WTC11 (cell line): Measurements from ENCODE around the gene TMED4. TPM values are rescaled to one million over a fixed set of nuclear protein-coding genes. Genes with fewer than 3 reads are reported as not detected.

Experiments
- ATAC-seq: fragments of 200-7000 bp; cut with Tn5 transposase; 2 replicates; pipeline ENCODE4 v1.10.0; 2021; ENCODE audit warnings: mild to moderate bottlenecking, moderate library complexity
- CTCF ChIA-PET: fragments of 300-600 bp; sonication (Branson Sonifier 250); formaldehyde crosslinking; loops from one replicate; lab custom pipeline; 2021; ENCODE audit warnings: antibody characterized with exemption; lab: Charles Lee
- POLR2A ChIA-PET: fragments of 350-600 bp; sonication (Branson Sonifier 250); formaldehyde crosslinking; loops from one replicate; lab custom pipeline; 2021; ENCODE audit warnings: antibody characterized with exemption; lab: Charles Lee
- DNase-seq: peaks from one replicate; pipeline ENCODE4 v3.0.0; 2021; ENCODE audit warnings: low spot score
- H3K27ac Mint-ChIP-seq: 2 replicates; pipeline ENCODE4 v1.8.0; 2021; ENCODE audit warnings: mixed read lengths
- H3K27me3 Mint-ChIP-seq: 2 replicates; pipeline ENCODE4 v1.8.0; 2021; ENCODE audit warnings: low read depth, mild to moderate bottlenecking, moderate library complexity, mixed read lengths
- H3K36me3 Mint-ChIP-seq: 2 replicates; pipeline ENCODE4 v1.8.0; 2021; ENCODE audit warnings: mixed read lengths
- H3K4me1 Mint-ChIP-seq: 2 replicates; pipeline ENCODE4 v1.8.0; 2022; ENCODE audit warnings: mixed read lengths
- H3K4me3 Mint-ChIP-seq: 2 replicates; pipeline ENCODE4 v1.8.0; 2021; ENCODE audit warnings: mild to moderate bottlenecking, moderate library complexity, mixed read lengths
- H3K9me3 Mint-ChIP-seq: 2 replicates; pipeline ENCODE4 v1.8.0; 2021; ENCODE audit warnings: mixed read lengths
- CREB1 ChIP-seq: sonication (generic); formaldehyde crosslinking; IDR thresholded peaks from 2 replicates; pipeline ENCODE4 v1.8.0; 2023; ENCODE audit warnings: mild to moderate bottlenecking, missing genetic modification reagents
- GTF2I ChIP-seq: fragments of 250-450 bp; sonication (Bioruptor Pico); conservative IDR thresholded peaks from 2 replicates; pipeline ENCODE4 v1.4.0; 2021; ENCODE audit warnings: mild to moderate bottlenecking
- JAZF1 ChIP-seq: fragments of 250-450 bp; sonication (Bioruptor Pico); IDR thresholded peaks from 2 replicates; pipeline ENCODE4 v1.9.0; 2021; ENCODE audit warnings: moderate library complexity, mild to moderate bottlenecking, inconsistent platforms
- JUN ChIP-seq: sonication (generic); formaldehyde crosslinking; IDR thresholded peaks from 2 replicates; pipeline ENCODE4 v1.8.0; 2023; ENCODE audit warnings: mild to moderate bottlenecking, missing genetic modification reagents
- RELA ChIP-seq: sonication (generic); formaldehyde crosslinking; IDR thresholded peaks from 2 replicates; pipeline ENCODE4 v1.8.1; 2022; ENCODE audit warnings: missing genetic modification reagents, mild to moderate bottlenecking, borderline replicate concordance
- SMAD4 ChIP-seq: sonication (generic); formaldehyde crosslinking; IDR thresholded peaks from 2 replicates; pipeline ENCODE4 v1.8.0; 2022; ENCODE audit warnings: mild to moderate bottlenecking, missing genetic modification reagents
- TP53 ChIP-seq: sonication (generic); formaldehyde crosslinking; IDR thresholded peaks from 2 replicates; pipeline ENCODE4 v1.8.1; 2023; ENCODE audit warnings: mild to moderate bottlenecking, missing genetic modification reagents
- ZBTB21 ChIP-seq: sonication (generic); formaldehyde crosslinking; IDR thresholded peaks from 2 replicates; pipeline ENCODE4 v1.8.1; 2023; ENCODE audit warnings: mild to moderate bottlenecking, missing genetic modification reagents, borderline replicate concordance
- ZNF219 ChIP-seq: sonication (generic); formaldehyde crosslinking; IDR thresholded peaks from 2 replicates; pipeline ENCODE4 v1.8.0; 2023; ENCODE audit warnings: missing genetic modification reagents, mild to moderate bottlenecking, borderline replicate concordance
- total RNA-seq: library from RNA; stranded (reverse); gene quantifications from 3 replicates; pipeline ENCODE4 v1.2.3, GENCODE V29; 2021
- TF ChIP-seq, protein P1 (sequence below): sonication (generic); formaldehyde crosslinking; IDR thresholded peaks from 2 replicates; pipeline ENCODE4 v1.8.0; 2022; ENCODE audit warnings: mild to moderate bottlenecking, missing genetic modification reagents
- TF ChIP-seq, protein P2 (sequence below): sonication (generic); formaldehyde crosslinking; conservative IDR thresholded peaks from 2 replicates; pipeline ENCODE4 v1.8.1; 2023; ENCODE audit warnings: mild to moderate bottlenecking, low read depth, missing genetic modification reagents, moderate library complexity
- TF ChIP-seq, protein P3 (sequence below): sonication (generic); formaldehyde crosslinking; IDR thresholded peaks from 2 replicates; pipeline ENCODE4 v1.8.0; 2023; ENCODE audit warnings: mild to moderate bottlenecking, missing genetic modification reagents
- TF ChIP-seq, protein P4 (sequence below): fragments of 250-450 bp; sonication (Bioruptor Pico); IDR thresholded peaks from 2 replicates; pipeline ENCODE4 v1.8.0; 2021; ENCODE audit warnings: mild to moderate bottlenecking
- TF ChIP-seq, protein P5 (sequence below): sonication (generic); formaldehyde crosslinking; IDR thresholded peaks from 2 replicates; pipeline ENCODE4 v1.8.1; 2023; ENCODE audit warnings: mild to moderate bottlenecking, missing genetic modification reagents, moderate library complexity
- TF ChIP-seq, protein P6 (sequence below): sonication (generic); formaldehyde crosslinking; IDR thresholded peaks from 2 replicates; pipeline ENCODE4 v1.8.1; 2022; ENCODE audit warnings: low read depth, missing genetic modification reagents, borderline replicate concordance
- TF ChIP-seq, protein P7 (sequence below): fragments of 200-600 bp; IDR thresholded peaks from 2 replicates; pipeline ENCODE4 v1.8.0; 2022; ENCODE audit warnings: antibody characterized with exemption
- TF ChIP-seq, protein P8 (sequence below): sonication (generic); formaldehyde crosslinking; IDR thresholded peaks from 2 replicates; pipeline ENCODE4 v1.8.1; 2022; ENCODE audit warnings: low read depth, mild to moderate bottlenecking, moderate library complexity, missing genetic modification reagents, borderline replicate concordance
- TF ChIP-seq, protein P9 (sequence below): fragments of 250-450 bp; sonication (Bioruptor Pico); IDR thresholded peaks from 2 replicates; pipeline ENCODE4 v1.9.0; 2021; ENCODE audit warnings: moderate library complexity, mild to moderate bottlenecking, inconsistent platforms, borderline replicate concordance
- TF ChIP-seq, protein P10 (sequence below): sonication (generic); formaldehyde crosslinking; IDR thresholded peaks from 2 replicates; pipeline ENCODE4 v1.8.1; 2022; ENCODE audit warnings: mild to moderate bottlenecking, moderate library complexity, missing genetic modification reagents

TMED4 gene
- total RNA-seq, 1 experiment from 2014 or later, result 58.6 TPM

DNA sequence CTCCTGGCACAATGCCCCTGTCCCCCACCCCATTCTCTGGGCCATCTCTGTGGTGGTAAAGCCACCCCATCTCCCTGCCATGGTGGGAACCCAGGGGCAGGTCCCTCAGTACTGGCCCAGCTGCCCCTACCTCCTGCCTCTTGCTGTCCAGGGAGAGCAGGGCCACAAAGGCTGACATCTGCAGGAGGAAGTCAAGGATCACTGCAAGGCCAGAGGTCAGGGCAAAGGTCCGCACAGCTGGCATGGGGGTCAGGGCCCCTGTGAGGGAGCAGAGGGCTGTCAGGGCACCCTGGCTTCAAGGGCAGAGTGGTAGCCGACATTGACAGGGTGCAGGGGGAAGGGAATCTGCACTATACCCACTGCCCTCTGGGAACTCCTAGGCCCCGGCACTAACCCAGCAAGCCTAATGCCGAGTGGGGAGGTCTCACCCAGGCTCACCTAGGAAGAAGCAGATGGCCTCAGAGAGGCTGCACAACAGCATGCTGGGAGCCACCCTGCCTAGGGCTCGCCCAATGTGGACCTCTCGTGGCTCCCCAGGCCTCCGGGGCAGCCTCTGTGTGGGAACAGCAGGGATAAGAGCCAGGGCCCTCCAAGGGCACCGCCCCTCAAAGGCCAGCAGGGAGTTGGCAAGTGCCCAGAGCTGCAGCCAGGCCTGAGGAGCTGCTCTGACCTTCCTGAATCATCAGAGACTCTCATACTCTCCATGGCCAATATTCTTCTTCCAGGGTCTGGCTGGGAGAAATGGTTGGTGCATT, 48.6 kb downstream of the TMED4 start:
- no peaks in the 10 kb centered on the region for H3K36me3 Mint-ChIP-seq
- peaks cover 1% of the 10 kb centered on the region; the same call in 1 of the 2 replicates for H3K9me3 Mint-ChIP-seq
- DNase-seq, result no peak
- ChIA-PET CTCF (interaction anchor here (1.3 to 1.7 kb wide), 7 partner anchors 10 to 293 kb away, joined by 6 to 32 read pairs (median 12); partner anchors contain the start of gene DDX56), POLR2A (no interaction called here)
- no peaks in the 10 kb centered on the region for H3K4me1 Mint-ChIP-seq
- no peak overlapping the region for H3K4me3 Mint-ChIP-seq
- no peak overlapping the region for H3K27ac Mint-ChIP-seq
- peaks cover under 1% of the 10 kb centered on the region for H3K27me3 Mint-ChIP-seq
- ATAC-seq, result no peak
- TF ChIP-seq, protein P1, sequence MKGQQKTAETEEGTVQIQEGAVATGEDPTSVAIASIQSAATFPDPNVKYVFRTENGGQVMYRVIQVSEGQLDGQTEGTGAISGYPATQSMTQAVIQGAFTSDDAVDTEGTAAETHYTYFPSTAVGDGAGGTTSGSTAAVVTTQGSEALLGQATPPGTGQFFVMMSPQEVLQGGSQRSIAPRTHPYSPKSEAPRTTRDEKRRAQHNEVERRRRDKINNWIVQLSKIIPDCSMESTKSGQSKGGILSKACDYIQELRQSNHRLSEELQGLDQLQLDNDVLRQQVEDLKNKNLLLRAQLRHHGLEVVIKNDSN, result no peak
- TF ChIP-seq SMAD4 (CRISPR knock-in tag) (no peak), JUN (CRISPR knock-in tag) (no peak), ZBTB21 (CRISPR knock-in tag) (no peak), JAZF1 (CRISPR knock-in tag) (no peak), TP53 (CRISPR knock-in tag) (no peak), ZNF219 (CRISPR knock-in tag) (no peak), GTF2I (CRISPR knock-in tag) (no peak), CREB1 (CRISPR knock-in tag) (no peak), RELA (CRISPR knock-in tag) (no peak)
- TF ChIP-seq, protein P2, sequence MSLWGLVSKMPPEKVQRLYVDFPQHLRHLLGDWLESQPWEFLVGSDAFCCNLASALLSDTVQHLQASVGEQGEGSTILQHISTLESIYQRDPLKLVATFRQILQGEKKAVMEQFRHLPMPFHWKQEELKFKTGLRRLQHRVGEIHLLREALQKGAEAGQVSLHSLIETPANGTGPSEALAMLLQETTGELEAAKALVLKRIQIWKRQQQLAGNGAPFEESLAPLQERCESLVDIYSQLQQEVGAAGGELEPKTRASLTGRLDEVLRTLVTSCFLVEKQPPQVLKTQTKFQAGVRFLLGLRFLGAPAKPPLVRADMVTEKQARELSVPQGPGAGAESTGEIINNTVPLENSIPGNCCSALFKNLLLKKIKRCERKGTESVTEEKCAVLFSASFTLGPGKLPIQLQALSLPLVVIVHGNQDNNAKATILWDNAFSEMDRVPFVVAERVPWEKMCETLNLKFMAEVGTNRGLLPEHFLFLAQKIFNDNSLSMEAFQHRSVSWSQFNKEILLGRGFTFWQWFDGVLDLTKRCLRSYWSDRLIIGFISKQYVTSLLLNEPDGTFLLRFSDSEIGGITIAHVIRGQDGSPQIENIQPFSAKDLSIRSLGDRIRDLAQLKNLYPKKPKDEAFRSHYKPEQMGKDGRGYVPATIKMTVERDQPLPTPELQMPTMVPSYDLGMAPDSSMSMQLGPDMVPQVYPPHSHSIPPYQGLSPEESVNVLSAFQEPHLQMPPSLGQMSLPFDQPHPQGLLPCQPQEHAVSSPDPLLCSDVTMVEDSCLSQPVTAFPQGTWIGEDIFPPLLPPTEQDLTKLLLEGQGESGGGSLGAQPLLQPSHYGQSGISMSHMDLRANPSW (CRISPR knock-in tag), result no peak
- TF ChIP-seq, protein P3, sequence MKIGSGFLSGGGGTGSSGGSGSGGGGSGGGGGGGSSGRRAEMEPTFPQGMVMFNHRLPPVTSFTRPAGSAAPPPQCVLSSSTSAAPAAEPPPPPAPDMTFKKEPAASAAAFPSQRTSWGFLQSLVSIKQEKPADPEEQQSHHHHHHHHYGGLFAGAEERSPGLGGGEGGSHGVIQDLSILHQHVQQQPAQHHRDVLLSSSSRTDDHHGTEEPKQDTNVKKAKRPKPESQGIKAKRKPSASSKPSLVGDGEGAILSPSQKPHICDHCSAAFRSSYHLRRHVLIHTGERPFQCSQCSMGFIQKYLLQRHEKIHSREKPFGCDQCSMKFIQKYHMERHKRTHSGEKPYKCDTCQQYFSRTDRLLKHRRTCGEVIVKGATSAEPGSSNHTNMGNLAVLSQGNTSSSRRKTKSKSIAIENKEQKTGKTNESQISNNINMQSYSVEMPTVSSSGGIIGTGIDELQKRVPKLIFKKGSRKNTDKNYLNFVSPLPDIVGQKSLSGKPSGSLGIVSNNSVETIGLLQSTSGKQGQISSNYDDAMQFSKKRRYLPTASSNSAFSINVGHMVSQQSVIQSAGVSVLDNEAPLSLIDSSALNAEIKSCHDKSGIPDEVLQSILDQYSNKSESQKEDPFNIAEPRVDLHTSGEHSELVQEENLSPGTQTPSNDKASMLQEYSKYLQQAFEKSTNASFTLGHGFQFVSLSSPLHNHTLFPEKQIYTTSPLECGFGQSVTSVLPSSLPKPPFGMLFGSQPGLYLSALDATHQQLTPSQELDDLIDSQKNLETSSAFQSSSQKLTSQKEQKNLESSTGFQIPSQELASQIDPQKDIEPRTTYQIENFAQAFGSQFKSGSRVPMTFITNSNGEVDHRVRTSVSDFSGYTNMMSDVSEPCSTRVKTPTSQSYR (CRISPR knock-in tag), result no peak
- TF ChIP-seq, protein P4, sequence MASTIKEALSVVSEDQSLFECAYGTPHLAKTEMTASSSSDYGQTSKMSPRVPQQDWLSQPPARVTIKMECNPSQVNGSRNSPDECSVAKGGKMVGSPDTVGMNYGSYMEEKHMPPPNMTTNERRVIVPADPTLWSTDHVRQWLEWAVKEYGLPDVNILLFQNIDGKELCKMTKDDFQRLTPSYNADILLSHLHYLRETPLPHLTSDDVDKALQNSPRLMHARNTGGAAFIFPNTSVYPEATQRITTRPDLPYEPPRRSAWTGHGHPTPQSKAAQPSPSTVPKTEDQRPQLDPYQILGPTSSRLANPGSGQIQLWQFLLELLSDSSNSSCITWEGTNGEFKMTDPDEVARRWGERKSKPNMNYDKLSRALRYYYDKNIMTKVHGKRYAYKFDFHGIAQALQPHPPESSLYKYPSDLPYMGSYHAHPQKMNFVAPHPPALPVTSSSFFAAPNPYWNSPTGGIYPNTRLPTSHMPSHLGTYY (CRISPR knock-in tag), result no peak
- TF ChIP-seq, protein P5, sequence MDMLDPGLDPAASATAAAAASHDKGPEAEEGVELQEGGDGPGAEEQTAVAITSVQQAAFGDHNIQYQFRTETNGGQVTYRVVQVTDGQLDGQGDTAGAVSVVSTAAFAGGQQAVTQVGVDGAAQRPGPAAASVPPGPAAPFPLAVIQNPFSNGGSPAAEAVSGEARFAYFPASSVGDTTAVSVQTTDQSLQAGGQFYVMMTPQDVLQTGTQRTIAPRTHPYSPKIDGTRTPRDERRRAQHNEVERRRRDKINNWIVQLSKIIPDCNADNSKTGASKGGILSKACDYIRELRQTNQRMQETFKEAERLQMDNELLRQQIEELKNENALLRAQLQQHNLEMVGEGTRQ (CRISPR knock-in tag), result no peak
- TF ChIP-seq, protein P6, sequence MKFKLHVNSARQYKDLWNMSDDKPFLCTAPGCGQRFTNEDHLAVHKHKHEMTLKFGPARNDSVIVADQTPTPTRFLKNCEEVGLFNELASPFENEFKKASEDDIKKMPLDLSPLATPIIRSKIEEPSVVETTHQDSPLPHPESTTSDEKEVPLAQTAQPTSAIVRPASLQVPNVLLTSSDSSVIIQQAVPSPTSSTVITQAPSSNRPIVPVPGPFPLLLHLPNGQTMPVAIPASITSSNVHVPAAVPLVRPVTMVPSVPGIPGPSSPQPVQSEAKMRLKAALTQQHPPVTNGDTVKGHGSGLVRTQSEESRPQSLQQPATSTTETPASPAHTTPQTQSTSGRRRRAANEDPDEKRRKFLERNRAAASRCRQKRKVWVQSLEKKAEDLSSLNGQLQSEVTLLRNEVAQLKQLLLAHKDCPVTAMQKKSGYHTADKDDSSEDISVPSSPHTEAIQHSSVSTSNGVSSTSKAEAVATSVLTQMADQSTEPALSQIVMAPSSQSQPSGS (CRISPR knock-in tag), result no peak
- TF ChIP-seq, protein P7, sequence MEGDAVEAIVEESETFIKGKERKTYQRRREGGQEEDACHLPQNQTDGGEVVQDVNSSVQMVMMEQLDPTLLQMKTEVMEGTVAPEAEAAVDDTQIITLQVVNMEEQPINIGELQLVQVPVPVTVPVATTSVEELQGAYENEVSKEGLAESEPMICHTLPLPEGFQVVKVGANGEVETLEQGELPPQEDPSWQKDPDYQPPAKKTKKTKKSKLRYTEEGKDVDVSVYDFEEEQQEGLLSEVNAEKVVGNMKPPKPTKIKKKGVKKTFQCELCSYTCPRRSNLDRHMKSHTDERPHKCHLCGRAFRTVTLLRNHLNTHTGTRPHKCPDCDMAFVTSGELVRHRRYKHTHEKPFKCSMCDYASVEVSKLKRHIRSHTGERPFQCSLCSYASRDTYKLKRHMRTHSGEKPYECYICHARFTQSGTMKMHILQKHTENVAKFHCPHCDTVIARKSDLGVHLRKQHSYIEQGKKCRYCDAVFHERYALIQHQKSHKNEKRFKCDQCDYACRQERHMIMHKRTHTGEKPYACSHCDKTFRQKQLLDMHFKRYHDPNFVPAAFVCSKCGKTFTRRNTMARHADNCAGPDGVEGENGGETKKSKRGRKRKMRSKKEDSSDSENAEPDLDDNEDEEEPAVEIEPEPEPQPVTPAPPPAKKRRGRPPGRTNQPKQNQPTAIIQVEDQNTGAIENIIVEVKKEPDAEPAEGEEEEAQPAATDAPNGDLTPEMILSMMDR, result no peak
- TF ChIP-seq, protein P8, sequence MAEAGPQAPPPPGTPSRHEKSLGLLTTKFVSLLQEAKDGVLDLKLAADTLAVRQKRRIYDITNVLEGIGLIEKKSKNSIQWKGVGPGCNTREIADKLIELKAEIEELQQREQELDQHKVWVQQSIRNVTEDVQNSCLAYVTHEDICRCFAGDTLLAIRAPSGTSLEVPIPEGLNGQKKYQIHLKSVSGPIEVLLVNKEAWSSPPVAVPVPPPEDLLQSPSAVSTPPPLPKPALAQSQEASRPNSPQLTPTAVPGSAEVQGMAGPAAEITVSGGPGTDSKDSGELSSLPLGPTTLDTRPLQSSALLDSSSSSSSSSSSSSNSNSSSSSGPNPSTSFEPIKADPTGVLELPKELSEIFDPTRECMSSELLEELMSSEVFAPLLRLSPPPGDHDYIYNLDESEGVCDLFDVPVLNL (CRISPR knock-in tag), result no peak
- TF ChIP-seq, protein P9, sequence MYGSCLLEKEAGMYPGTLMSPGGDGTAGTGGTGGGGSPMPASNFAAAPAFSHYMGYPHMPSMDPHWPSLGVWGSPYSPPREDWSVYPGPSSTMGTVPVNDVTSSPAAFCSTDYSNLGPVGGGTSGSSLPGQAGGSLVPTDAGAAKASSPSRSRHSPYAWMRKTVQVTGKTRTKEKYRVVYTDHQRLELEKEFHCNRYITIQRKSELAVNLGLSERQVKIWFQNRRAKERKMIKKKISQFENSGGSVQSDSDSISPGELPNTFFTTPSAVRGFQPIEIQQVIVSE (CRISPR knock-in tag), result no peak
- TF ChIP-seq, protein P10, sequence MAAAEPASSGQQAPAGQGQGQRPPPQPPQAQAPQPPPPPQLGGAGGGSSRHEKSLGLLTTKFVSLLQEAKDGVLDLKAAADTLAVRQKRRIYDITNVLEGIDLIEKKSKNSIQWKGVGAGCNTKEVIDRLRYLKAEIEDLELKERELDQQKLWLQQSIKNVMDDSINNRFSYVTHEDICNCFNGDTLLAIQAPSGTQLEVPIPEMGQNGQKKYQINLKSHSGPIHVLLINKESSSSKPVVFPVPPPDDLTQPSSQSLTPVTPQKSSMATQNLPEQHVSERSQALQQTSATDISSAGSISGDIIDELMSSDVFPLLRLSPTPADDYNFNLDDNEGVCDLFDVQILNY (CRISPR knock-in tag), result no peak
